Esophagus muscularis mucosa (tissue), 4 donors: ENCODE measurements around the gene DHRS7C.

Source experiments
- CTCF ChIP-seq, 3 experiments: fragments of 200-600 bp in 2 of 3; fragments of 450-650 bp in 1 of 3; sonication (generic) in 2 of 3; IDR thresholded peaks; one replicate each; pipeline ENCODE4 v1.5.1; 2017 to 2019; ENCODE audit warnings: antibody characterized with exemption in 3 of 3, mild to moderate bottlenecking in 2 of 3, moderate library complexity in 1 of 3
- EP300 ChIP-seq: sonication (generic); formaldehyde crosslinking; IDR thresholded peaks from one replicate; pipeline ENCODE4 v1.6.1; 2017; ENCODE audit warnings: antibody characterized with exemption
- POLR2A ChIP-seq: fragments of 450-650 bp; IDR thresholded peaks from one replicate; pipeline ENCODE4 v1.6.1; 2017; ENCODE audit warnings: antibody characterized with exemption, moderate library complexity, mild to moderate bottlenecking, low read depth

GRCh38 chr17:9817086-9817485, 25.7 kb upstream of the DHRS7C start:
- no peak for TF ChIP-seq CTCF (IDR thresholded peaks at IDR 0.05)
- no peak for TF ChIP-seq EP300
- TF ChIP-seq POLR2A = no peak
